Fibroblast of pulmonary artery (primary cell): ENCODE data around the gene MB21D2.

Experiments used
- DNase-seq: peaks from one replicate; pipeline ENCODE4 v3.0.0-alpha.2; 2010; ENCODE audit warnings: low read depth
- H3K4me3 ChIP-seq: replicated peaks from 2 replicates; pipeline ENCODE4 v1.5.1; 2011; ENCODE audit warnings: low read depth, mild to moderate bottlenecking, control low read depth, low read length, moderate library complexity
- CTCF ChIP-seq: IDR thresholded peaks from 2 replicates; pipeline ENCODE4 v1.5.1; 2011; ENCODE audit warnings: mild to moderate bottlenecking, control low read depth, low read length, inconsistent platforms; ENCODE audit errors: missing control alignments

Gene MB21D2

GRCh38 chr3:192887701-192888100 is 30.0 kb downstream of the MB21D2 start:
- H3K4me3 ChIP-seq, result no peak overlapping the region
- TF ChIP-seq CTCF, result no peak
- DNase-seq, result no peak

GRCh38 chr3:192887047-192887446 is 30.6 kb downstream of the MB21D2 start:
- no peak for TF ChIP-seq CTCF
- peak; percentile 89 for DNase-seq
- peak overlapping the region; percentile 37 for H3K4me3 ChIP-seq

GRCh38 chr3:192884777-192885773 is 32.6 kb downstream of the MB21D2 start:
- TF ChIP-seq CTCF, result no peak

GRCh38 chr3:192883512-192883911 is 34.1 kb downstream of the MB21D2 start:
- no peak overlapping the region for H3K4me3 ChIP-seq
- TF ChIP-seq CTCF, result no peak
- DNase-seq, result no peak

More at GRCh38 chr3:192884777-192885773, 32.6 kb downstream of the MB21D2 start:
- DNase-seq, result peak; percentile 69
- no peak overlapping the region for H3K4me3 ChIP-seq

- no peak for TF ChIP-seq CTCF
- DNase-seq, result no peak
- H3K4me3 ChIP-seq, result no peak overlapping the region
These were observed 36.4 kb downstream of the MB21D2 start for GRCh38 chr3:192881159-192881786.

- no peak for DNase-seq
- H3K4me3 ChIP-seq, result no peak overlapping the region
- TF ChIP-seq CTCF, result no peak
These were observed 37.3 kb downstream of the MB21D2 start for GRCh38 chr3:192880313-192880712.
